BE2C (cell line): Measurements from ENCODE around the gene PIGV.

Experiments used
- DNase-seq: peaks from one replicate; pipeline ENCODE4 v3.0.0-alpha.2; 2020
- H3K27me3 ChIP-seq: fragments of 250-450 bp; sonication (Bioruptor Pico); 2 replicates; pipeline ENCODE4 v1.5.1; 2020; ENCODE audit warnings: mild to moderate bottlenecking
- H3K36me3 ChIP-seq: fragments of 250-450 bp; sonication (Bioruptor Pico); 2 replicates; pipeline ENCODE4 v1.5.1; 2020; ENCODE audit warnings: mild to moderate bottlenecking
- H3K4me1 ChIP-seq: fragments of 250-450 bp; sonication (Bioruptor Pico); 2 replicates; pipeline ENCODE4 v1.5.1; 2020
- H3K4me3 ChIP-seq: 2 replicates; pipeline ENCODE4 v1.5.1; 2011; ENCODE audit warnings: low read depth, low read length
- H3K9me3 ChIP-seq: fragments of 250-450 bp; sonication (Bioruptor Pico); 2 replicates; pipeline ENCODE4 v1.5.1; 2020
- TF ChIP-seq, protein P1 (sequence below): IDR thresholded peaks from 2 replicates; pipeline ENCODE4 v1.5.1; 2012; ENCODE audit warnings: mild to moderate bottlenecking, low read depth, low read length

Gene PIGV

DNA sequence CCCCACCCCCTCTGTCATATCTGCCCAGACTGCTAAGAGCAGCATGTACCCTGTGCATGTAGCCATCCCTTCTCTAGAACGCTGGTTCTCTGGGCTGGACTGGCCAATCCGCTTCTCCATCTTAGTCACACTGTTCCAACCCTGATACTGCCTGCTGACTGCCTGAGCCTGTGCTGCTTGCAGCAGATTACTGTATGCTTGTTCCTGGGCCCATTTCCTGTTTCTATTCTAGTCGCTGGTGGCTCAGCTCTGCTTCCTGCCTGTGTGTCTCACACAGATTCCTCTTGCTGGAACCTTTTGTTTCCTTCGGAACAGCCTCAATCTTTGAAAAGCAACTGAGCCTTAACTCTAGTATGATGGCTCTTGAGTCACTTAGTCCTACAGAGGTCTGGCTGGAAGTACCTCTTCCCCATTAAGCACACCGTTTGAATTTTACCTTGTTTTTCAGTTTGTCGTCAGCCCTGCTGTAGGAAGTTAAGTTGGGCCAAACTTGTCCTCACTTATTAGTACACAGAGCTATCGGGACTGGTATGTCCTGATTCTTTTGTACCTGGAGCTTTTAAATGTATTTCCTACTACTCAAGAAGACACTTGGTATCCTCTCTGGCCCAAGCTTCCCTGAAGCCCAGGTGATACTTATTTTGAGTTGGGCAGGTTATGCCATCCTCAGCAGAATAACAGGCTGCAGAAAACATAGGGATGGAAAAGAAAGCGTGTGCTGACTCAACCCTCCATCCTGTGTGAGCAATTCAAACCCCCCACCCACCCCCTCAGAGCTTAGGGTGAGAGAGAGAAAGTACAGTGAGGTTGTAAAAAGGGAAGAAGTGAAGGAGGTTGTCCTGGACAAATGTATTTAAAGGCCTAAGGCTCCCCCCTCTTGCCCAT, 43.4 kb upstream of the PIGV start:
- Histone ChIP-seq H3K36me3 (peaks cover 32% of the 10 kb centered on the region), H3K4me1 (no peaks in the 10 kb centered on the region), H3K4me3 (no peak overlapping the region), H3K27me3 (no peaks in the 10 kb centered on the region), H3K9me3 (no peaks in the 10 kb centered on the region)
- TF ChIP-seq, protein P1, sequence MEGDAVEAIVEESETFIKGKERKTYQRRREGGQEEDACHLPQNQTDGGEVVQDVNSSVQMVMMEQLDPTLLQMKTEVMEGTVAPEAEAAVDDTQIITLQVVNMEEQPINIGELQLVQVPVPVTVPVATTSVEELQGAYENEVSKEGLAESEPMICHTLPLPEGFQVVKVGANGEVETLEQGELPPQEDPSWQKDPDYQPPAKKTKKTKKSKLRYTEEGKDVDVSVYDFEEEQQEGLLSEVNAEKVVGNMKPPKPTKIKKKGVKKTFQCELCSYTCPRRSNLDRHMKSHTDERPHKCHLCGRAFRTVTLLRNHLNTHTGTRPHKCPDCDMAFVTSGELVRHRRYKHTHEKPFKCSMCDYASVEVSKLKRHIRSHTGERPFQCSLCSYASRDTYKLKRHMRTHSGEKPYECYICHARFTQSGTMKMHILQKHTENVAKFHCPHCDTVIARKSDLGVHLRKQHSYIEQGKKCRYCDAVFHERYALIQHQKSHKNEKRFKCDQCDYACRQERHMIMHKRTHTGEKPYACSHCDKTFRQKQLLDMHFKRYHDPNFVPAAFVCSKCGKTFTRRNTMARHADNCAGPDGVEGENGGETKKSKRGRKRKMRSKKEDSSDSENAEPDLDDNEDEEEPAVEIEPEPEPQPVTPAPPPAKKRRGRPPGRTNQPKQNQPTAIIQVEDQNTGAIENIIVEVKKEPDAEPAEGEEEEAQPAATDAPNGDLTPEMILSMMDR: no peak
- DNase-seq: peak; percentile 61

DNA sequence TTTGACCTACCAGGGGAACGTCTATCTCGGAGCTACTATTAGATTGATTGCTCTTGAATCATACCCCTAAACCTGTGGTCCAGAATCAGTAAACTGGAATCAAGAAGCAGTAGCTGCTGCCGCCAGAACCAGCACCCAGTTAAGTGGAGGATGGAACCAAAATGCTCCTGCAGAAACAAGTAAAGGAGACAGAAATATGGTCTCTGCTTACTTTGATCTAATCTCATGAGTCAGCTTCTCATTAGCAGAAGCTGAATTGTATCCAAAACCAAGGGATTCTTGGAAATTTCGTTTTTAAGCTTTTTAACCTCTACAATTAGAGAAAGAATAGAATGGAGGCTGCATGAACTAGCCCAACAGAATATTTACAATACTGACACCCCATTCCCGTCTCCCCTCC, 42.6 kb upstream of the PIGV start:
- DNase-seq: no peak
- TF ChIP-seq, protein P1: no peak
- H3K4me3 ChIP-seq: no peak overlapping the region
- H3K4me1 ChIP-seq: no peaks in the 10 kb centered on the region
- peaks cover 35% of the 10 kb centered on the region for H3K36me3 ChIP-seq
- no peaks in the 10 kb centered on the region for H3K9me3 ChIP-seq
- H3K27me3 ChIP-seq: no peaks in the 10 kb centered on the region

- Histone ChIP-seq H3K4me3 (no peak overlapping the region), H3K9me3 (no peaks in the 10 kb centered on the region), H3K27me3 (no peaks in the 10 kb centered on the region), H3K36me3 (peaks cover 39% of the 10 kb centered on the region), H3K4me1 (no peaks in the 10 kb centered on the region)
- no peak for DNase-seq
- TF ChIP-seq, protein P1: no peak
These were observed 40.7 kb upstream of the PIGV start for GRCh38 chr1:26747048-26747447.

DNA sequence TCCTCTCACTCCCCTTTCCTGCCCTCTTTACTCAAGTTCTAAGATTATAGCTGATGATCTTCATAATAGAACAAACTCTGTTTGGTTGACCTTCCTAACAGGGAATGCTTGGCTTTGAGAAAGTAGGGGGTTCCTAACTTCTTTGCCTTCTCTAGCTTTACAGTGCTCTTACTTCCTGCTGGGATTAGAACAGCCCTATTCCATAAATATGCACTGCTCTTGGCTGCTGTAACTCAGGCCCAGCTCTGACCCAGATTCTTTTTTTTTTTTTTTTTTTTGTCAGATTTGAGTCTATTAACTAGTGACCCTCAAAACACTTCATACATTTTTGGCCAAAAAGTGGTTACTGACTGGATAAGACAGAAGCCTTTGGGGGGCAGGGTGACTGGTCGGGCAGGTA, 39.4 kb upstream of the PIGV start:
- no peak overlapping the region for H3K4me3 ChIP-seq
- TF ChIP-seq, protein P1: no peak
- H3K36me3 ChIP-seq: peaks cover 37% of the 10 kb centered on the region
- H3K27me3 ChIP-seq: no peaks in the 10 kb centered on the region
- no peaks in the 10 kb centered on the region for H3K9me3 ChIP-seq
- no peak for DNase-seq
- no peaks in the 10 kb centered on the region for H3K4me1 ChIP-seq

DNA sequence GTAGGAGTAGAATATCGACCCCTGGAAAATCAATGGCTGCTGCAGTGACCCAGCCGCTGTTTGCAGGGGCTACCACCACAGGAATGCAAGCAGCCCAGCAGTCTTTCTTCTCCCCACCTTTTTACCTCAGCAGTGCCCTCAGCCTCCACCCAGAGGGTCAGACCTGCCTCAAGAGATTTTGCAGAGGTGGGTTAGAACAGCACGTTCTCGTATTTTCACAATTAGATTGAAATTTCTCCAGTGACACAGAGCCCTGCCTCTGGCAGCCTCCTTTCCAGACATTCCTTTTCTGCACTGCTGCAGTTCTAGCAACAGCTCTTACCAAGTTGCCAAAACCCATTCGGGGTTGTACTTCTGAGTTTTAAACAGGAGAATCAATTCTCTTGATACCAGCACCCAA, 38.3 kb upstream of the PIGV start:
- TF ChIP-seq, protein P1: no peak
- Histone ChIP-seq H3K4me1 (no peaks in the 10 kb centered on the region), H3K9me3 (no peaks in the 10 kb centered on the region), H3K36me3 (peaks cover 38% of the 10 kb centered on the region), H3K4me3 (no peak overlapping the region), H3K27me3 (no peaks in the 10 kb centered on the region)
- no peak for DNase-seq

DNA sequence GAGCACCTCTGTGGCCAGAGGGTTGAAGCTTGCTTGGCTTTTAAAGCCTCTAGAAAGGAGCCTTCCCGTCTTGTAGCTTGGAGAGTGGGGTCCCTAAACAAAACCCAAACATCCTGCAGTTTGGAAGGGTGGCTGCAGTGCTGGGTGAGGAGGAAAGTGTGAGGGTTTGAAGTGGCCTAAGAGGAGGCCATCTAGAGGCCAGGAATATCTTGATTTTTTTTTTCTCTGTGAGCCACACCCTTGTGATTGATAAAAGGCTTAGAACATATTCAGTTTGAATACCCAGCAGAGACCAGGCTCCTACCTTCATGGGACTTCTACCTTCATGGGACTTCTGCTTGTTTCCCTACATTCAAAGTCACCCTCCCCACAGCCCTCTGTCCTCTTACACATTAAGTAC, 37.3 kb upstream of the PIGV start:
- DNase-seq: no peak
- H3K36me3 ChIP-seq: peaks cover 28% of the 10 kb centered on the region
- H3K9me3 ChIP-seq: no peaks in the 10 kb centered on the region
- TF ChIP-seq, protein P1: no peak
- H3K4me3 ChIP-seq: no peak overlapping the region
- no peaks in the 10 kb centered on the region for H3K27me3 ChIP-seq
- H3K4me1 ChIP-seq: no peaks in the 10 kb centered on the region
